Nephron progenitor cell (in vitro differentiated cells): ENCODE data around the gene TTLL11.

ENCODE experiments used
- DNase-seq: peaks from one replicate; pipeline ENCODE4 v3.0.0; 2021
- H3K27ac Mint-ChIP-seq: 2 replicates; pipeline ENCODE4 v1.8.0; 2021; ENCODE audit warnings: mild to moderate bottlenecking, moderate library complexity, mixed read lengths
- H3K27me3 Mint-ChIP-seq: 2 replicates; pipeline ENCODE4 v1.8.0; 2021; ENCODE audit warnings: mild to moderate bottlenecking, low read depth, mixed read lengths; ENCODE audit not compliant: poor library complexity
- H3K36me3 Mint-ChIP-seq: 2 replicates; pipeline ENCODE4 v1.8.0; 2021; ENCODE audit warnings: low read depth, mixed read lengths
- H3K4me1 Mint-ChIP-seq: 2 replicates; pipeline ENCODE4 v1.8.0; 2021; ENCODE audit warnings: mixed read lengths
- H3K4me3 Mint-ChIP-seq: 2 replicates; pipeline ENCODE4 v1.8.0; 2021; ENCODE audit warnings: mild to moderate bottlenecking, moderate library complexity, mixed read lengths
- H3K9me3 Mint-ChIP-seq: 2 replicates; pipeline ENCODE4 v1.8.0; 2021; ENCODE audit warnings: mild to moderate bottlenecking, moderate library complexity, mixed read lengths
- TF ChIP-seq, protein P1 (sequence below): fragments of 200-600 bp; sonication (generic); IDR thresholded peaks from 2 replicates; pipeline ENCODE4 v1.5.0; 2021; ENCODE audit warnings: antibody characterized with exemption

The TTLL11 gene

DNA sequence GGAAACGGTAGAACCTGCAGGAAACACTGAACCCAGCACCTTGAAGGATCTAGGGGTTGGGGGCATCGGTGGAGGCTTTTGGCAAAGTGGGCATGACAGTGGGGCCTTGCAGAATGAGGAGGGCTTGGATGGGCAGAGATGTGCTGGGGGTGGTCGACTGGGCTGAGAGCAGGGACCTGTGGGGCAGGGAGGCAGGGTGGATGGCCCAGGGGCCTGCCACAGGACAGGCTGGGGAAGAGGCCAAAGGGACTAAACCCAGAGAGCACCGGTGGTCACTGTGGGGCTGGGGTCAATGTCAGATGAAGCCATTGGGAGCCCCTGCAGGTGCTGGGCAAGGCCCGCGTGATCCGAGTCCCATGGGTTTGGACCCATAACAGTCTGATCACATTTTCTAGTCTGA lies 266.4 kb downstream of the TTLL11 start:
- Mint-ChIP-seq H3K9me3 (no peaks in the 10 kb centered on the region), H3K27me3 (peaks cover 19% of the 10 kb centered on the region), H3K4me3 (no peak overlapping the region), H3K36me3 (no peaks in the 10 kb centered on the region), H3K4me1 (peaks cover 15% of the 10 kb centered on the region), H3K27ac (no peak overlapping the region)
- TF ChIP-seq, protein P1, sequence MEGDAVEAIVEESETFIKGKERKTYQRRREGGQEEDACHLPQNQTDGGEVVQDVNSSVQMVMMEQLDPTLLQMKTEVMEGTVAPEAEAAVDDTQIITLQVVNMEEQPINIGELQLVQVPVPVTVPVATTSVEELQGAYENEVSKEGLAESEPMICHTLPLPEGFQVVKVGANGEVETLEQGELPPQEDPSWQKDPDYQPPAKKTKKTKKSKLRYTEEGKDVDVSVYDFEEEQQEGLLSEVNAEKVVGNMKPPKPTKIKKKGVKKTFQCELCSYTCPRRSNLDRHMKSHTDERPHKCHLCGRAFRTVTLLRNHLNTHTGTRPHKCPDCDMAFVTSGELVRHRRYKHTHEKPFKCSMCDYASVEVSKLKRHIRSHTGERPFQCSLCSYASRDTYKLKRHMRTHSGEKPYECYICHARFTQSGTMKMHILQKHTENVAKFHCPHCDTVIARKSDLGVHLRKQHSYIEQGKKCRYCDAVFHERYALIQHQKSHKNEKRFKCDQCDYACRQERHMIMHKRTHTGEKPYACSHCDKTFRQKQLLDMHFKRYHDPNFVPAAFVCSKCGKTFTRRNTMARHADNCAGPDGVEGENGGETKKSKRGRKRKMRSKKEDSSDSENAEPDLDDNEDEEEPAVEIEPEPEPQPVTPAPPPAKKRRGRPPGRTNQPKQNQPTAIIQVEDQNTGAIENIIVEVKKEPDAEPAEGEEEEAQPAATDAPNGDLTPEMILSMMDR: no peak
- DNase-seq: no peak

GRCh38 chr9:121825031-121825691 lies 267.9 kb downstream of the TTLL11 start:
- DNase-seq: no peak
- Mint-ChIP-seq H3K27ac (peak overlapping the region; percentile 29), H3K27me3 (peaks cover 22% of the 10 kb centered on the region), H3K4me1 (peaks cover 26% of the 10 kb centered on the region), H3K4me3 (no peak overlapping the region), H3K36me3 (no peaks in the 10 kb centered on the region), H3K9me3 (no peaks in the 10 kb centered on the region)
- TF ChIP-seq, protein P1: no peak

DNA sequence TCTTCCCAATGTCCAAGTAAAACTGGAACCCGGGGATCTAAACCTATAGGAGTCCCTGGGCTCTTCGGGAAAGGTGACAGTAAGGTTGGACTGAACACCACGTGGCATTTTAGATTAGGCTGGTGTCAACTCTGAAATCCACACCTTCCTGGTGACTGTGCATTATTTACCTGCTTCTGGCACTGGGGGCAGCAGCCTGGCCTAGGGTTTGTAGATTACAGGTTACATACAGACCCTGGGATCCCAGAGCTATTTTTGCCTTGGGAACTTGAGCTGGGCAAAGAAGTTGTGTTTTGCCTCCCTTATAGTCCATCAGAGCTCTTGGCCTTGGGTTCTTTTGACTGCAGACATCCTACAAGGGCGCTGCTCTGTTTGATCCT lies 268.5 kb downstream of the TTLL11 start:
- no peaks in the 10 kb centered on the region for H3K36me3 Mint-ChIP-seq
- H3K4me1 Mint-ChIP-seq: peaks cover 31% of the 10 kb centered on the region
- peaks cover 18% of the 10 kb centered on the region for H3K27me3 Mint-ChIP-seq
- no peaks in the 10 kb centered on the region for H3K9me3 Mint-ChIP-seq
- DNase-seq: no peak
- no peak overlapping the region for H3K27ac Mint-ChIP-seq
- no peak overlapping the region for H3K4me3 Mint-ChIP-seq
- TF ChIP-seq, protein P1: no peak

DNA sequence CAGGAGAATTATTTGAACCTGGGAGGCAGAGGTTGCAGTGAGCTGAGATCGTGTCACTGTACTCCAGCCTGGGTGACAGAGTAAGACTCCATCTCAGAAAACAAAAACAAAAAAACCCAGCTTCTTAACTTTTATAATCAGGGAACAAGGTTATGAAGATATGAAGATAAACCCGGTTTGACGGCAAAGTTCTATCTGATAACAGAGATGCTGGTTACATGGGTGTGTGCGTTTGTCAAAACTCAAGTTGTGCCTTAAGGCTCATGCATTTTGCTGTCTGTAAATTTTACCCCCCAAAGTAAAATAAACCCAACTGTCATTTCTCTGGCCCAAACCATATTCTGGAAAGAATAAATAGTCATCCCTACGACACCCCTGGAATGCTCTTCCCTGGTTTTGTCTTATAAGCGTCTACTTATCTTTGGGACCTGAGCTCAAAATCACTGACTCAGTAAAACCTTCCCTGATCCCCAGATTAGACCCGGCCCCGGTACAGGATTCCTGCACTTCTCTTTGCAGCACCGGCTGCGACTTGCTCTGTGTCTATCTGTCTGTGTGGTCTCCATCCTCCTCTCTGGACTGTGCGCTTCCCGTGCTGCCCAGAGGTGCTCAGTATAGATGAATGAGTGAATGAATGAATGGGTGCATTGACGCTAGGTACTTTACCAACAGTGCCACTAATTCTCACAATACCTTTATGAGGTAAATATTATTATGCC lies 269.5 kb downstream of the TTLL11 start:
- TF ChIP-seq, protein P1: no peak
- H3K36me3 Mint-ChIP-seq: no peaks in the 10 kb centered on the region
- H3K27me3 Mint-ChIP-seq: peaks cover 21% of the 10 kb centered on the region
- no peak overlapping the region for H3K27ac Mint-ChIP-seq
- no peaks in the 10 kb centered on the region for H3K9me3 Mint-ChIP-seq
- peaks cover 41% of the 10 kb centered on the region for H3K4me1 Mint-ChIP-seq
- no peak overlapping the region for H3K4me3 Mint-ChIP-seq
- DNase-seq: no peak

GRCh38 chr9:121822093-121823085 lies 270.7 kb downstream of the TTLL11 start:
- Mint-ChIP-seq H3K36me3 (no peaks in the 10 kb centered on the region), H3K27me3 (peaks cover 31% of the 10 kb centered on the region), H3K9me3 (no peaks in the 10 kb centered on the region), H3K4me1 (peaks cover 47% of the 10 kb centered on the region), H3K4me3 (no peak overlapping the region), H3K27ac (no peak overlapping the region)
- no peak for DNase-seq
- TF ChIP-seq, protein P1: no peak
